Activated gamma-delta T cell treated with Interleukin-2 at 50 U/mL for 16 hours (primary cell): Measurements from ENCODE around the gene EMP3.
"Not testable (repeated sequence)": the region's sequence is repeated elsewhere in the genome, so short reads cannot be mapped to it uniquely, and the experiment has no call there.

ENCODE experiments used
- DNase-seq: peaks from one replicate; pipeline ENCODE4 v3.0.0-alpha.2; 2020

EMP3 gene

DNA sequence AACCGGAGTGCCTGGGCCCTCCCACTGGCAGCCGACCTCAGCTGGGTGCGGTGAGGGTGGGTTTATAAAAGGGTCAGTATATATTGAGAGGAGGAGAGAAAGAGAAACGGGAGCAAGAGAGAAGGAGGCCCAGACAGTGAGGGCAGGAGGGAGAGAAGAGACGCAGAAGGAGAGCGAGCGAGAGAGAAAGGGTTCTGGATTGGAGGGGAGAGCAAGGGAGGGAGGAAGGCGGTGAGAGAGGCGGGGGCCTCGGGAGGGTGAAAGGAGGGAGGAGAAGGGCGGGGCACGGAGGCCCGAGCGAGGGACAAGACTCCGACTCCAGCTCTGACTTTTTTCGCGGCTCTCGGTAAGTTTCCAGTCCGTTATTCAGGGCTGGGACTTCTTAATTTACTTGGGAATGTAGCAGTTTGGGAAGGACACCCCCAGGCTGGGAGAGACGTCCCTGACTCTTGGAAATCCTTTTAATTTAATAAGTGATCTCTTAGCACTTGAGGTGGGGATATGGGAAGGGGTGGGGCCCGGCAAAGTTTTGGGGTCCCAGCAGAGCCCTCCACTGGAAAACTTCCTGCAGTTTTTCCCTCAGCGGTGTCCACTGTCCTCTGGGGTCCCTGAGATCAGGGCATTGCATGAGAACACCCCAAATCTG, at the start of gene EMP3:
Gene EMP3, plus strand, starts transcription at position 288 of the 646 bp plus-strand sequence. CDS start 1,293 bp downstream, outside the sequence.
- DNase-seq: peak; percentile 88

GRCh38 chr19:48279747-48280146, 45.6 kb upstream of the EMP3 start:
- no peak for DNase-seq

DNA sequence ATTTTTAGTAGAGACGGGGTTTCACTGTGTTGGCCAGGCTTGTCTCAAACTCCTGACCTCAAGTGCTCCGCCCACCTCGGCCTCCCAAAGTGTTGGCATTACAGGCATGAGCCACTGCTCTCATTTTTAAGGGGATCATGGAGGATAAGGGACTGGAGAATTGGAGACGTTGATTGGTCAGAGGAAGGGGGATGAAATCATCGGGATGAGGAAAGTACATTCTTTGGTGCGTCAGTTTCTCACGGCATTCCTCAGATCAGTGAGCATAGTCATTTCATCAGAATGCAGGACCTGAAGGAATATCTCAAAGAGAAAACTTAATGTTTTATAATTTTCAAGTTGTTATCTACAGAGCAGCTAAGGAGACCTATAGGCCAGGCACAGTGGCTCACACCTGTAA, 41.4 kb upstream of the EMP3 start:
- DNase-seq: no peak

GRCh38 chr19:48284896-48285295, 40.5 kb upstream of the EMP3 start:
- DNase-seq: no peak

DNA sequence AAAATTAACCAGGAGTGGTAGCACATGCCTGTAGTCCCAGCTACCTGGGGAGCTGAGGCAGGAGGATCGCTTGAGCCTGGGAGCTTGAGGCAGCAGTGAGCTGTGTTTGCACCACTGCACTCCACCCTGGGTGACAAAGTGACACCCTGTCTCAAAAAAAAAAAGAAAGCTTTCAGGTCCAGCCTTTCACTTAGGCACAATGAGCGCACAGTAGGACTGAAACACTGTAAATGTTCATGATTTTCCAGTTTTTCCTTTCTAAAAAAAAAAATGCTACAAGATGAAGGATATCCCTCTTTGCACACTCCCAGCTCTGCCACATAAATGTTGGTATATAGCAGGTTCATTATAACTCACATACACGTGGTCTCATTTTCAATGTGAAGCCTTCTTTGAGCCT, 37.6 kb upstream of the EMP3 start:
- DNase-seq: no peak

DNA sequence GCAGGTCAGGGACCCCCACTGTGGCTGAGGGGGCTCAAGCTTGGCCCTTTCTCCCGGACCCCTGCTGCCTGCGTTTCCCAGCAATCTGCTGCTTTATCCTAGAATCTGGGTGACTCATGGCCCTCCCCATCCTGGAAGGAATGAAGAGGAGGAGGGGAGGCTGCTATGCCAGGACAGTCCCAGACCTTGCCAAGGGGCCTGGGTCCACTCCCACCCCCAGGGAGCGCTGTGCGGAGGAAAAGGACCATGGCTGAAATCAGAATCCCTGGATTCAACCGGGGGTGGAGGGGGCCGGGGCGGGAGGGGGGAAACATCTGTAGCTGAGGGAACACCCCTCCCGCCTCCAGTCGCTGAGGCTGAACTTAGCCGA, 35.0 kb upstream of the EMP3 start:
- no peak for DNase-seq

- DNase-seq: peak; percentile 57
Observed at GRCh38 chr19:48290771-48291488, 34.4 kb upstream of the EMP3 start.

- DNase-seq: not testable (repeated sequence)
Observed at GRCh38 chr19:48291489-48291815, 33.9 kb upstream of the EMP3 start.

- no peak for DNase-seq
Observed at GRCh38 chr19:48292798-48293197, 32.6 kb upstream of the EMP3 start.

GRCh38 chr19:48295458-48295857, 29.9 kb upstream of the EMP3 start:
- DNase-seq: no peak

DNA sequence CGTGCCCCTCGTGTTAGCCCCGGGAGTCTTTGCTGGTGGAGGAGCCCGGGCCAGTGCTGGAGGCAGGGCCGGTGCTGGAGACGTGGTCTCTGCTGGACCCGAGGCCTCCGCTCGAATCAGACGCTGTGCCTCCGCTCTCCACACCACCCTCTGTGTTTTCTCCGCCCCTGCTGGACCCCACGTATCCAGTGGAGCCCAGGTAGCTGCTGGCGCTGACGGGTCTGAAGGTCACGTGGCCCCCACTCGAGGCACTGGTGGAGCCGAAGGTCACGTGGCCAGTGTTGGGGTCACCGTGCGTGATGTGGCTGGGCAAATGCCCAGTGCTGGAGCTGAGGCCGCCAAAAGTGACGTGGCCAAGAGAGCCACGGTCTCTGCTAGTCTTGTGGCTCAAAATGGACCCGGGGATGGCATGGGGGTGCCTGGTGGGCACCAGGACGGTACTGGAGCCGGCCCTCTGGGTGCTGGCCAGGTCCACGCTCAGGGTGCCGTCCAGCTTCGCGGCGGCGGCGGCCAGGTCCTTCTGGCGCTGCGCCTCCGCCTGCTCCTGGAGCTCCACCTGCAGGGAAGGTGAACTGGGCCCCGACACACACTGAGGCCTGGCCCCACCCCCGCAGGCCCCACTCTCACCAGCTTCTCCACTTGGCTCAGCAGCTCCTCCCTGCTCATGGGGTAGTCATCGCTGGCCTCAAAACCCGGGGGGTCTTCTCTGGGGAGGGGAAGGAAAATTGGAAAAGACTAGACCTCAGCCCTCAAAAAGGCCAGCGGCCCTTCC, 28.2 kb upstream of the EMP3 start:
- DNase-seq: no peak

DNA sequence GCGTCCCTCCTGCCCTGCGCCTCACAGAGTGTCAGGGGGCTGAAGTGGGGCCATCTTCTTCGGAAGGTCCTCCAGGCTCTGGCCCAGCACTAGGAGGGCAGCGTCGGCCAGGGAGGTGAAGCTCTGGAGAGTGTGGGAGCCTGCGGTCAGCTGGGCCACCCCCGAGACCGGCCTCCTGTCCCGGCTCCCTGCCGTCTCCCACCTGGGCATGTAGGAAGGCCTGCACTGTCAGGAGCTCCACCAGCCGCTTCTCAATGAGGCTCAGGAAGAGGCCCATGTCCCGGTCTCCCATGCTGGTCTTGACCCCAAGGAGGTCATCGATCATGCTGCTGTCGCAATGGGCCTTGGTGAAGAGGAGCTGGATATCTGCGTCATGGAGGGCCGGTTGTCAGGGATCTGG, 27.4 kb upstream of the EMP3 start:
- no peak for DNase-seq

- DNase-seq: no peak
Observed at GRCh38 chr19:48301886-48302599, 23.3 kb upstream of the EMP3 start.

DNA sequence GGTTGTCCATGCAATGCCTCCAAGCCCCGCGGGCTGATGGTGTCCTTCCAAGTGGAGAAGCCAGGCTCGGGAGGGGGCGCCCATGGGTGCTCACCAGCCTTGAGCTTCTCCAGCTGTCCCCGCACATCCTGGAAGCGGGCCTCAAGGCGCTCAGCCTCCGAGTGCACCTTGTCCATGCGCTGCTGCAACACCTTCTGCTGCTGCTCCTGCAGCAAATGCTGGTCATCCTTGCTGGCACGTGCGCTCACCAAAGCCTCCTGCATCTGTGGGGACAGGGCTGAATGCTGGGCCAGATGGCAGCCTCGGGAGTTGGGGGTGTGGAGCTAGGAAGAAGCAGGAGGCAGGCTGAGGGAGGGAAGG, 22.8 kb upstream of the EMP3 start:
- DNase-seq: no peak

DNA sequence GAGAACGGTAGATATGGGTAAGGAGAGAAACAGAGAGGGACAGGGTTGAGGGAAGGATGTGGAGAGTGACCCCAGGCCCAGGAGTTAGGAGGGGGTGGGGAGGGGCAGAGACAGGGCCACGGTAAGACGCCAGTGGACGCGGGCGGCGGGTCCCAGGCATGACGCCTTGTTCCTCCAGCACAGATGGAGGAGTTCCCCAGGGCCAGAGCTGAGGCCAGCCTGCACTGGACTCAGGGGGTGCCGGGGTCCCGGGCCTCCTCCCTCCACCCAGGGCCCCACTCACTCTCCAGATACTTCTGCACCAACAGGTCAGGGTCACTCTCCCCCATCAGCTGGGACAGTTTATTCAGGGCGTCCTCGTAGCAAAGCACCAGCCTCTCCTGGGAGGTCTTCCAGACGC, 22.0 kb upstream of the EMP3 start:
- DNase-seq: no peak

DNA sequence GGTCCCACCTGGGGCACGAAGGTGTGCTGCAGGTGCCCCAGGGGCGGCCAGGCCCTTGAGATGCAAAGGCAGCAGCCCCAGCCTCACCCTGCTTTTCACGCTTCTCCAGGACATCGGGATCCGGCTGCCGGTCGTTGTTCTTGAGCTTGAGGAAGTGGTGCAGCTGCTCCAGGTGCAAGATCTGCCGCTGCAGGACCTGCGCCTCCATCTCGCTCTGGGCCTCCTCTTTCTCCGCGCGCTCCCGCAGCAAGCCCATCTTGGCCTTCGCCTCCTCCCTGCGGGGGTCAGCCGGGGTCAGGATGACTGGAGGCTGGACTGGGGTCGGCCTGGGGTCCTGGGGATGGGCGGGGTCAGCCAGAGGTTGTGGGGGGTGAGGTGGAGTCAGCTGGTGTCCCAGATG, 21.5 kb upstream of the EMP3 start:
- DNase-seq: no peak

GRCh38 chr19:48308631-48309586, 16.4 kb upstream of the EMP3 start:
- DNase-seq: no peak

- DNase-seq: not testable (repeated sequence)
Observed at GRCh38 chr19:48309731-48310130, 15.6 kb upstream of the EMP3 start.

- DNase-seq: no peak
Observed at GRCh38 chr19:48310227-48310626, 15.1 kb upstream of the EMP3 start.

- no peak for DNase-seq
Observed at GRCh38 chr19:48311384-48311783, 14.0 kb upstream of the EMP3 start.

- DNase-seq: no peak
Observed at GRCh38 chr19:48315712-48316111, 9.6 kb upstream of the EMP3 start.

DNA sequence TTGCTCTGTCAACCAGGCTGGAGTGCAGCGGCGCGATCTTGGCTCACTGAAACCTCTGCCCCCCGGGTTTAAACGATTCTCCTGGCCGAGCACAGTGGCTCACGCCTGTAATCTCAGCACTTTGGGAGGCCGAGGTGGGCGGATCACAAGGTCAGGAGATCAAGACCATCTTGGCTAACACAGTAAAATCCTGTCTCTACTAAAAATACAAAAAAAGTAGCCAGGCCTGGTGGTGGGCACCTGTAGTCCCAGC, 7.7 kb upstream of the EMP3 start:
- not testable (repeated sequence) for DNase-seq
